Activated CD8-positive, alpha-beta T cell treated with anti-CD3 and anti-CD28 coated beads for 36 hours (primary cell): ENCODE results near the gene HLA-DOB. TPM values are rescaled to one million over a fixed set of nuclear protein-coding genes. Genes with fewer than 3 reads are reported as not detected.

ENCODE experiments used
- ATAC-seq: fragments of 200-7000 bp; cut with Tn5 transposase; one replicate; pipeline ENCODE4 v1.10.0; 2021; ENCODE audit warnings: mild to moderate bottlenecking, moderate library complexity
- CTCF ChIA-PET: fragments of 350-600 bp; sonication (Branson Sonifier 250); formaldehyde crosslinking; loops from one replicate; lab custom pipeline; 2021; ENCODE audit warnings: antibody characterized with exemption; lab: Charles Lee
- POLR2A ChIA-PET: fragments of 350-600 bp; sonication (Branson Sonifier 250); formaldehyde crosslinking; loops from one replicate; lab custom pipeline; 2021; ENCODE audit warnings: antibody characterized with exemption; lab: Charles Lee
- DNase-seq: peaks from one replicate; pipeline ENCODE4 v3.0.0-alpha.2; 2020
- H3K27ac Mint-ChIP-seq: one replicate; pipeline ENCODE4 v1.8.0; 2021; ENCODE audit warnings: mild to moderate bottlenecking, mixed read lengths
- H3K27me3 Mint-ChIP-seq: one replicate; pipeline ENCODE4 v1.8.0; 2021; ENCODE audit warnings: mixed read lengths
- H3K36me3 Mint-ChIP-seq: one replicate; pipeline ENCODE4 v1.8.0; 2021; ENCODE audit warnings: low read depth, mixed read lengths
- H3K4me1 Mint-ChIP-seq: one replicate; pipeline ENCODE4 v1.8.0; 2021; ENCODE audit warnings: low read depth, mixed read lengths
- H3K4me3 Mint-ChIP-seq: one replicate; pipeline ENCODE4 v1.8.0; 2021; ENCODE audit warnings: mild to moderate bottlenecking, moderate library complexity, mixed read lengths
- H3K9me3 Mint-ChIP-seq: one replicate; pipeline ENCODE4 v1.8.0; 2021; ENCODE audit warnings: mixed read lengths
- intact Hi-C: fragments of 100-400 bp; cut with micrococcal nuclease; formaldehyde crosslinking; loops from one replicate; pipeline ENCODE4 v1.10.0; 2022
- total RNA-seq, 2 experiments: library from RNA; stranded (reverse); gene quantifications; one replicate each; pipeline ENCODE4 v1.2.3, GENCODE V29; 2021
- TF ChIP-seq, protein P1 (sequence below): fragments of 200-600 bp; IDR thresholded peaks from one replicate; pipeline ENCODE4 v1.8.0; 2022; ENCODE audit warnings: antibody characterized with exemption, mild to moderate bottlenecking

HLA-DOB gene
- total RNA-seq, 2 experiments from 2014 or later: 10.2 to 11.6 TPM

DNA sequence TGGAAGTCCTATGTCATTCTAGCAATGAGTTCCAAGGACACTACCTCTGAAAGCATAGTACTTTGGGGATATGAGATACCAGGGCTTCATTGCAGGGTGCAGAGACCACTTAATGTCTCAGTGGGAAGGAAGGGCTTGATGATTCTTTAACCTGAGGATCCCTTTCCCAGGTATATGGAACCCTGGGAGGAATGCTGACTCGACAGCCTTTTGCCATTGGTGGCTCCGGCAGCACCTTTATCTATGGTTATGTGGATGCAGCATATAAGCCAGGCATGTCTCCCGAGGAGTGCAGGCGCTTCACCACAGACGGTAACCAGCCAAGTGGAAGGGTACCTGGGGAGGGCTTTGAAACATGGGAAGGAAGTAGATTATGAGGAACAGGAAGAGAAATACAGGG is 41.4 kb upstream of the HLA-DOB start:
- peak overlapping the region; percentile 94 for H3K4me3 Mint-ChIP-seq

DNA sequence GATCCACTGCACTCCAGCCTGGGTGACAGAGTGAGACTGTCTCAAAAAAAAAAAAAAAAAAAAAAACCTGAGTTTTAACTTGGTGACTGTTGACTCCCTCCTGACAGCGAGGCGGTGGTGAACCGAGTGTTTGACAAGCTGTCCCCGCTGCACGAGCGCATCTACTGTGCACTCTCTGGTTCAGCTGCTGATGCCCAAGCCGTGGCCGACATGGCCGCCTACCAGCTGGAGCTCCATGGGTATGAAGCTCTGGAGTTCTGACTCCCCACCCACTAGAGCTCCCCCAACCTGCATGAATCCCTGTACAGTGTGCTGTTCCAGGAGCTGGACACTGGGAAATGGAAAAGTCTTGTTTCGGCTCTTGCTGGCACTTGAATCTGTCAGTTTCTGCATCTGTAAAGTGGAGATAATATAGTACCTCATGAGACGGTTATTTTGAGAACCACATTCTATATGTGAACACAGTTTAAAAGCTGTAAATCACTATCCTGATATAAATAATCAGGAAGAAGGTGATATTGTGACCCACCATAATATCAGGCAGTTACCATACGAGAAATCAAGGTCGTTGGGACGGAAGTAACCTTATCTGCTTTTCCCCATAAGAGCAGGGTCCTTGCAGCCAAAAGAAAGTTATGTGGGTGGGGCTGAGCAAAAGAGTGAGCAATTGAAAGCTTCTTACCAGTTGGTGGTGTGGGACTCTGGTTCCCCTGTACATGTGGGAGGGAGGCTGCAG is 40.5 kb upstream of the HLA-DOB start:
- no peak for DNase-seq
- no peaks in the 10 kb centered on the region for H3K9me3 Mint-ChIP-seq
- H3K27me3 Mint-ChIP-seq: no peaks in the 10 kb centered on the region
- no peak for ATAC-seq
- peaks cover 69% of the 10 kb centered on the region for H3K36me3 Mint-ChIP-seq
- intact Hi-C loops: no loop called here
- ChIA-PET CTCF (interaction anchor here (0.8 to 12.3 kb wide), 11 partner anchors 9 to 129 kb away, joined by 3 to 400 read pairs (median 5); partner anchors contain the start of genes PSMB8 and TAP2), POLR2A (interaction anchor here (0.6 to 8.1 kb wide), 9 partner anchors 8 to 287 kb away, joined by 3 to 458 read pairs (median 3); partner anchors contain the start of genes BRD2, PSMB8 and TAP2)
- H3K4me1 Mint-ChIP-seq: peaks cover 50% of the 10 kb centered on the region
- H3K4me3 Mint-ChIP-seq: peak overlapping the region; percentile 94
- H3K27ac Mint-ChIP-seq: peak overlapping the region; percentile 63
- TF ChIP-seq, protein P1, sequence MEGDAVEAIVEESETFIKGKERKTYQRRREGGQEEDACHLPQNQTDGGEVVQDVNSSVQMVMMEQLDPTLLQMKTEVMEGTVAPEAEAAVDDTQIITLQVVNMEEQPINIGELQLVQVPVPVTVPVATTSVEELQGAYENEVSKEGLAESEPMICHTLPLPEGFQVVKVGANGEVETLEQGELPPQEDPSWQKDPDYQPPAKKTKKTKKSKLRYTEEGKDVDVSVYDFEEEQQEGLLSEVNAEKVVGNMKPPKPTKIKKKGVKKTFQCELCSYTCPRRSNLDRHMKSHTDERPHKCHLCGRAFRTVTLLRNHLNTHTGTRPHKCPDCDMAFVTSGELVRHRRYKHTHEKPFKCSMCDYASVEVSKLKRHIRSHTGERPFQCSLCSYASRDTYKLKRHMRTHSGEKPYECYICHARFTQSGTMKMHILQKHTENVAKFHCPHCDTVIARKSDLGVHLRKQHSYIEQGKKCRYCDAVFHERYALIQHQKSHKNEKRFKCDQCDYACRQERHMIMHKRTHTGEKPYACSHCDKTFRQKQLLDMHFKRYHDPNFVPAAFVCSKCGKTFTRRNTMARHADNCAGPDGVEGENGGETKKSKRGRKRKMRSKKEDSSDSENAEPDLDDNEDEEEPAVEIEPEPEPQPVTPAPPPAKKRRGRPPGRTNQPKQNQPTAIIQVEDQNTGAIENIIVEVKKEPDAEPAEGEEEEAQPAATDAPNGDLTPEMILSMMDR: no peak

More for the DNA sequence above, 41.4 kb upstream of the HLA-DOB start:
- TF ChIP-seq, protein P1: no peak
- Mint-ChIP-seq H3K36me3 (peaks cover 62% of the 10 kb centered on the region), H3K27ac (peak overlapping the region; percentile 63), H3K4me1 (peaks cover 50% of the 10 kb centered on the region), H3K27me3 (no peaks in the 10 kb centered on the region), H3K9me3 (no peaks in the 10 kb centered on the region)
- ATAC-seq (no peak), DNase-seq (no peak)
- ChIA-PET POLR2A (interaction anchor here (1.0 to 8.1 kb wide), 8 partner anchors 9 to 113 kb away, joined by 3 to 458 read pairs (median 6); partner anchors contain the start of genes BRD2, PSMB8 and TAP2), CTCF (interaction anchor here (0.8 to 12.3 kb wide), 10 partner anchors 8 to 127 kb away, joined by 3 to 400 read pairs (median 5); partner anchors contain the start of genes PSMB8 and TAP2)
- intact Hi-C loops: no loop called here

DNA sequence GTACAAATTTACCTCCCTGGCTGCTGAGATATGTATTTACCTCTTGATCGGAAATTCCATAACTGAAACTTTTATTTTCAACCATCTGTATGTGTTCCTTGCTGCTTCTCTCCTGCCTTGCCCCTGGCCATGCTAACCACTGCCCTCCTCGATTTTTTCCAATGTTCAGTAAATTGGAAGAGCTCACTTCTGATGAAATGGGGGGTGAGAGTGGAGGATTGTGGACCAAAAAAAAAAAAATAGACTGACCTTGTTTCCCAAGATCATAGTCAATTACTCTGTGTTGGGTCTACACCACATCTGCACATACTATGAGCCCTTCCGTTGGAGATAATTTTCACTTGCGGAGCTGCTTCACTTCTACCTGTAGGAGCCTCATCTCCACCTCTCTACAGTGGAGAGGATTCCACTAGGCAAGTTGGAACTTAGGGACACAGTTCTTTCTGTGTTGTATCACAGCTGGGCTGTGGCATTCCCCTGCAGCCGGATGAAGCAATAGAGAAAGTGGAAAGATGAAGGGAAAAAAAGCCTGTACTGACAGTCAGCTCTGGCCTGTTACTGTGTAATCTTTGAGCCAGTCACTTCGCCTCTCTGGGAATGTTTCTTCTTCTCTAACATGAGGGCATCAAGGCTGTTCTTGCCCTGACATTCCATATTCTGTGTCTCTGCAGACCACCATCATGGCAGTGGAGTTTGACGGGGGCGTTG is 38.8 kb upstream of the HLA-DOB start:
- Mint-ChIP-seq H3K9me3 (no peaks in the 10 kb centered on the region), H3K27ac (peak overlapping the region; percentile 100), H3K4me3 (peak overlapping the region; percentile 94), H3K27me3 (no peaks in the 10 kb centered on the region), H3K4me1 (peaks cover 51% of the 10 kb centered on the region), H3K36me3 (peaks cover 75% of the 10 kb centered on the region)
- ChIA-PET CTCF (interaction anchor here (0.7 to 12.3 kb wide), 13 partner anchors 8 to 129 kb away, joined by 3 to 400 read pairs (median 4); partner anchors contain the start of genes HLA-DMA, PSMB8 and TAP2), POLR2A (interaction anchor here (1.2 to 8.1 kb wide), 9 partner anchors 9 to 115 kb away, joined by 3 to 458 read pairs (median 9); partner anchors contain the start of genes BRD2, PSMB8 and TAP2)
- no peak for DNase-seq
- TF ChIP-seq, protein P1: no peak
- intact Hi-C loops: no loop called here
- no peak for ATAC-seq

DNA sequence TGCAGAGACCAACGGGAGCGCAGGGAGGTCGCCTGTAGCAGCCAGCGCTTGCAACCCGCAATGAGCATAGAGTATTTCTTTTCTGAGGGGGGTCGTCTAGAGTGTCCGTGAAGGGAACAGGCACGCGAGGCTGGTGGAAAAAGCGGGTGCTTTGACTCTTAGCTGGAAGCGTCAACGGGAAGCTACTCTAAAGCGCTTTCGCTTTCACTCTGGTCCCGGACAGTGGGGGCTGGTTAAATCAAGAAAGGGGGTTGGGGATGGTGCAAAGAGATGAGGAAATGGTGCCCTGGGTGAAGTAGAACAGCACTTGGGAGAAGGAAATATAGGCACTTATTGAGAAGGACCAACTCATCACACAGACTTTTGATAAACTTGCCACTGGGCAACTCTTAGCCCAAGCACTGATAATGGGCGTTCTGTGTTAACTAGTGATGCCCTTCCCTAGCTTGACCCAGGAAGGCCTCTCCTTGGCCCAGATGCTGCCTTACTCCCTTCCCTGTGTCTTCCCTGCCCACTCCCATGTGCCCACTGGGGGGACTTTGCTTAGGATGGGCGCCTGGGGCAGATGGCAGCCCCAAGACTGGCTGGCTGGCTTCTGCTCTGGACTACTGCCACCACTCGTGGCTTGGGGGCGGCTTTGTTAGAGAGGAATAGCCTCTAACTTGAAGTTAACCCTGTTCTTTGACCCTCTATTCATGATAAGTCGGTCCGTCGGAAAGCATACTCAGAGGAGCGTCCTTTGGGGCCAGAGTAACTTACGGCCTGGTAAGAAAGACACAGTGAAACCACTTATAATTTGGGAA is 37.8 kb upstream of the HLA-DOB start:
- Mint-ChIP-seq H3K4me3 (peak overlapping the region; percentile 94), H3K27ac (peak overlapping the region; percentile 100), H3K27me3 (no peaks in the 10 kb centered on the region), H3K9me3 (no peaks in the 10 kb centered on the region), H3K4me1 (peaks cover 55% of the 10 kb centered on the region), H3K36me3 (peaks cover 80% of the 10 kb centered on the region)
- TF ChIP-seq, protein P1: no peak
- peak; percentile 28 for ATAC-seq
- peak; percentile 74 for DNase-seq
- intact Hi-C loops: no loop called here
- POLR2A ChIA-PET: interaction anchor here (0.6 to 8.1 kb wide), 13 partner anchors 10 to 1015 kb away, joined by 3 to 458 read pairs (median 4); partner anchors contain the start of genes BRD2, PSMB8 and TAP2
- CTCF ChIA-PET: interaction anchor here (1.0 to 12.3 kb wide), 12 partner anchors 10 to 130 kb away, joined by 3 to 400 read pairs (median 6); partner anchors contain the start of genes HLA-DMA, PSMB8 and TAP2
